Peyer's patch (tissue), 4 donors: Measurements from ENCODE around the gene ATCAY.

Source experiments
- CTCF ChIP-seq, 6 experiments: fragments of 450-650 bp in 4 of 6; fragments of 200-600 bp in 2 of 6; sonication (generic) in 1 of 6; IDR thresholded peaks; one replicate each; pipeline ENCODE4 v1.5.1; 2017 to 2019; ENCODE audit warnings: antibody characterized with exemption in 6 of 6, mild to moderate bottlenecking in 3 of 6, moderate library complexity in 1 of 6
- POLR2A ChIP-seq, 2 donors: fragments of 450-650 bp; IDR thresholded peaks; one replicate each; pipeline ENCODE4 v1.5.1; 2017; ENCODE audit warnings: antibody characterized with exemption in 2 of 2, mild to moderate bottlenecking in 2 of 2, moderate library complexity in 2 of 2

DNA sequence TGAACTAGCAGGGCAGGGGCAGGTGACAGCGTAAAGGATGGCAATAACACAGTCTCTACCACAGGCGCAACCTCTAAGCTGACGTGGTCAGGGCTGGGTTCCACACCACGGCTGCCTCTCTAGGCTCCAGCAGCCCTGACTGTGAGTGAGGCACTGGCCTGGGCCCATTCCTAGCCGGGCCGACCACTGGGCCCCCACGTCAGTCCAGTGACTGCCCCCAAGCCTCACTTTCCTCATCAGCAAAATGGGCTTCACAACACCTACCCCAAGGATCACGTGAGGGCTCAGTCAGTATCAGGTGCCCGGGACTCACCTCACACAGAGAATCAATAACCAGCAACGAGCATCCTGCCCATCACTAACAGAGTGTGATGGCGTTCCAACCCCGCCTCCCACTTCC, 16.8 kb upstream of the ATCAY start:
- TF ChIP-seq CTCF (IDR thresholded peaks at IDR 0.05) (no peak), POLR2A (IDR thresholded peaks at IDR 0.05) (no peak)
